Measurements from ENCODE around the gene C2CD4B. TPM values are rescaled to one million over a fixed set of nuclear protein-coding genes. Genes with fewer than 3 reads are reported as not detected.

Gene C2CD4B
- total and polyA plus RNA-seq, 3 experiments from 2014 or later, result 0.13 TPM; not detected in 2

GRCh38 chr15:62190274-62190673 is 25.2 kb upstream of the C2CD4B start:
- Mint-ChIP-seq H3K27ac (no peak overlapping the region), H3K4me1 (no peaks in the 10 kb centered on the region), H3K36me3 (no peaks in the 10 kb centered on the region), H3K9me3 (no peaks in the 10 kb centered on the region), H3K27me3 (peaks cover 7 to 39% of the 10 kb centered on the region in 2 donors), H3K4me3 (no peak overlapping the region)
- Histone ChIP-seq H3K27me3 (ENCODE audit: insufficient read depth, low read length, poor library complexity, severe bottlenecking) (no peaks in the 10 kb centered on the region), H3K36me3 (ENCODE audit: insufficient read depth, low read length) (no peaks in the 10 kb centered on the region), H3K9me3 (ENCODE audit: low read length) (no peaks in the 10 kb centered on the region), H3K4me1 (ENCODE audit: insufficient read depth, low read length) (no peaks in the 10 kb centered on the region), H3K27ac (ENCODE audit: low read depth, low read length) (no peak overlapping the region), H3K4me3 (ENCODE audit: low read length) (no peak overlapping the region)
- CTCF ChIA-PET, result no interaction called here
- DNase-seq, result no peak
- POLR2A ChIA-PET, result no interaction called here

- Mint-ChIP-seq H3K4me3 (no peak overlapping the region), H3K4me1 (no peaks in the 10 kb centered on the region), H3K27me3 (peaks cover 4 to 35% of the 10 kb centered on the region in 2 donors), H3K36me3 (no peaks in the 10 kb centered on the region), H3K9me3 (no peaks in the 10 kb centered on the region), H3K27ac (no peak overlapping the region)
- Histone ChIP-seq H3K4me1 (ENCODE audit: insufficient read depth, low read length) (no peaks in the 10 kb centered on the region), H3K36me3 (ENCODE audit: insufficient read depth, low read length) (no peaks in the 10 kb centered on the region), H3K9me3 (ENCODE audit: low read length) (no peaks in the 10 kb centered on the region), H3K4me3 (ENCODE audit: low read length) (no peak overlapping the region), H3K27ac (ENCODE audit: low read depth, low read length) (no peak overlapping the region), H3K27me3 (ENCODE audit: insufficient read depth, low read length, poor library complexity, severe bottlenecking) (no peaks in the 10 kb centered on the region)
- CTCF ChIA-PET, result no interaction called here
- no peak for DNase-seq
- POLR2A ChIA-PET, result no interaction called here
Observed at GRCh38 chr15:62188744-62189143, 23.7 kb upstream of the C2CD4B start.

GRCh38 chr15:62187910-62188309 is 22.8 kb upstream of the C2CD4B start:
- H3K4me1 Mint-ChIP-seq, result no peaks in the 10 kb centered on the region
- Histone ChIP-seq H3K9me3 (ENCODE audit: low read length) (no peaks in the 10 kb centered on the region), H3K27ac (ENCODE audit: low read depth, low read length) (no peak overlapping the region), H3K4me3 (ENCODE audit: low read length) (no peak overlapping the region), H3K36me3 (ENCODE audit: insufficient read depth, low read length) (no peaks in the 10 kb centered on the region), H3K4me1 (ENCODE audit: insufficient read depth, low read length) (no peaks in the 10 kb centered on the region), H3K27me3 (ENCODE audit: insufficient read depth, low read length, poor library complexity, severe bottlenecking) (no peaks in the 10 kb centered on the region)
- no peak overlapping the region for H3K4me3 Mint-ChIP-seq
- ChIA-PET CTCF (interaction anchor here (0.7 kb wide), 1 partner anchor 210 kb away, joined by 4 read pairs; no protein-coding TSS in a partner anchor), POLR2A (no interaction called here)
- H3K27me3 Mint-ChIP-seq, result peaks cover 4 to 28% of the 10 kb centered on the region in 2 donors
- no peaks in the 10 kb centered on the region for H3K36me3 Mint-ChIP-seq
- no peaks in the 10 kb centered on the region for H3K9me3 Mint-ChIP-seq
- H3K27ac Mint-ChIP-seq, result no peak overlapping the region
- DNase-seq, result no peak

- no peak overlapping the region for H3K27ac ChIP-seq (ENCODE audit: low read depth, low read length)
- ChIA-PET CTCF (interaction anchor here (0.7 kb wide), 1 partner anchor 211 kb away, joined by 4 read pairs; no protein-coding TSS in a partner anchor), POLR2A (no interaction called here)
- H3K36me3 Mint-ChIP-seq, result no peaks in the 10 kb centered on the region
- no peaks in the 10 kb centered on the region for H3K9me3 ChIP-seq (ENCODE audit: low read length)
- no peaks in the 10 kb centered on the region for H3K9me3 Mint-ChIP-seq
- H3K4me3 Mint-ChIP-seq, result no peak overlapping the region
- DNase-seq, result no peak
- H3K4me3 ChIP-seq (ENCODE audit: low read length), result no peak overlapping the region
- H3K36me3 ChIP-seq (ENCODE audit: insufficient read depth, low read length), result no peaks in the 10 kb centered on the region
- H3K4me1 ChIP-seq (ENCODE audit: insufficient read depth, low read length), result no peaks in the 10 kb centered on the region
- H3K27me3 Mint-ChIP-seq, result peaks cover 6 to 24% of the 10 kb centered on the region in 2 donors
- no peaks in the 10 kb centered on the region for H3K27me3 ChIP-seq (ENCODE audit: insufficient read depth, low read length, poor library complexity, severe bottlenecking)
- no peak overlapping the region for H3K27ac Mint-ChIP-seq
- H3K4me1 Mint-ChIP-seq, result no peaks in the 10 kb centered on the region
Observed at GRCh38 chr15:62187425-62187824, 22.3 kb upstream of the C2CD4B start.

GRCh38 chr15:62186578-62186977 is 21.5 kb upstream of the C2CD4B start:
- CTCF ChIA-PET, result no interaction called here
- Histone ChIP-seq H3K36me3 (ENCODE audit: insufficient read depth, low read length) (no peaks in the 10 kb centered on the region), H3K9me3 (ENCODE audit: low read length) (no peaks in the 10 kb centered on the region), H3K4me1 (ENCODE audit: insufficient read depth, low read length) (no peaks in the 10 kb centered on the region), H3K4me3 (ENCODE audit: low read length) (no peak overlapping the region), H3K27me3 (ENCODE audit: insufficient read depth, low read length, poor library complexity, severe bottlenecking) (no peaks in the 10 kb centered on the region), H3K27ac (ENCODE audit: low read depth, low read length) (no peak overlapping the region)
- H3K4me1 Mint-ChIP-seq, result no peaks in the 10 kb centered on the region
- no peaks in the 10 kb centered on the region for H3K36me3 Mint-ChIP-seq
- no peak overlapping the region for H3K4me3 Mint-ChIP-seq
- H3K27ac Mint-ChIP-seq, result no peak overlapping the region
- peaks cover 9 to 20% of the 10 kb centered on the region in 2 donors for H3K27me3 Mint-ChIP-seq
- no peak for DNase-seq
- POLR2A ChIA-PET, result no interaction called here
- no peaks in the 10 kb centered on the region for H3K9me3 Mint-ChIP-seq

GRCh38 chr15:62183130-62183529 is 18.0 kb upstream of the C2CD4B start:
- no peak overlapping the region for H3K27ac ChIP-seq (ENCODE audit: low read depth, low read length)

GRCh38 chr15:62173215-62173614 is 8.1 kb upstream of the C2CD4B start:
- H3K4me3 Mint-ChIP-seq, result no peak overlapping the region
- Histone ChIP-seq H3K36me3 (ENCODE audit: insufficient read depth, low read length) (no peaks in the 10 kb centered on the region), H3K9me3 (ENCODE audit: low read length) (no peaks in the 10 kb centered on the region), H3K27me3 (ENCODE audit: insufficient read depth, low read length, poor library complexity, severe bottlenecking) (peaks cover 8% of the 10 kb centered on the region), H3K4me1 (ENCODE audit: insufficient read depth, low read length) (no peaks in the 10 kb centered on the region), H3K27ac (ENCODE audit: low read depth, low read length) (no peak overlapping the region), H3K4me3 (ENCODE audit: low read length) (no peak overlapping the region)
- POLR2A ChIA-PET, result no interaction called here
- CTCF ChIA-PET, result no interaction called here
- H3K4me1 Mint-ChIP-seq, result no peaks in the 10 kb centered on the region
- H3K27ac Mint-ChIP-seq, result no peak overlapping the region
- DNase-seq, result no peak
- H3K27me3 Mint-ChIP-seq, result peaks cover 9 to 50% of the 10 kb centered on the region in 2 donors
- H3K36me3 Mint-ChIP-seq, result peaks cover 0 to 1% (median 0%) of the 10 kb centered on the region in 3 donors
- no peaks in the 10 kb centered on the region for H3K9me3 Mint-ChIP-seq

More at GRCh38 chr15:62183130-62183529, 18.0 kb upstream of the C2CD4B start:
- H3K27ac Mint-ChIP-seq, result no peak overlapping the region
- H3K9me3 Mint-ChIP-seq, result no peaks in the 10 kb centered on the region
- CTCF ChIA-PET, result no interaction called here
- H3K27me3 Mint-ChIP-seq, result peaks cover 5 to 21% of the 10 kb centered on the region in 2 donors
- Histone ChIP-seq H3K36me3 (ENCODE audit: insufficient read depth, low read length) (no peaks in the 10 kb centered on the region), H3K4me3 (ENCODE audit: low read length) (no peak overlapping the region), H3K27me3 (ENCODE audit: insufficient read depth, low read length, poor library complexity, severe bottlenecking) (no peaks in the 10 kb centered on the region), H3K4me1 (ENCODE audit: insufficient read depth, low read length) (no peaks in the 10 kb centered on the region), H3K9me3 (ENCODE audit: low read length) (no peaks in the 10 kb centered on the region)
- no peak for DNase-seq
- no peaks in the 10 kb centered on the region for H3K4me1 Mint-ChIP-seq
- peaks cover 0 to 7% (median 0%) of the 10 kb centered on the region in 3 donors for H3K36me3 Mint-ChIP-seq
- no peak overlapping the region for H3K4me3 Mint-ChIP-seq
- POLR2A ChIA-PET, result no interaction called here

GRCh38 chr15:62171882-62172281 is 6.8 kb upstream of the C2CD4B start:
- Histone ChIP-seq H3K9me3 (ENCODE audit: low read length) (no peaks in the 10 kb centered on the region), H3K4me3 (ENCODE audit: low read length) (no peak overlapping the region), H3K27me3 (ENCODE audit: insufficient read depth, low read length, poor library complexity, severe bottlenecking) (peaks cover 8% of the 10 kb centered on the region), H3K36me3 (ENCODE audit: insufficient read depth, low read length) (no peaks in the 10 kb centered on the region), H3K27ac (ENCODE audit: low read depth, low read length) (no peak overlapping the region), H3K4me1 (ENCODE audit: insufficient read depth, low read length) (no peaks in the 10 kb centered on the region)
- no peak overlapping the region for H3K27ac Mint-ChIP-seq
- H3K27me3 Mint-ChIP-seq, result peaks cover 17 to 56% of the 10 kb centered on the region in 2 donors
- H3K36me3 Mint-ChIP-seq, result no peaks in the 10 kb centered on the region
- ChIA-PET CTCF (no interaction called here), POLR2A (no interaction called here)
- no peak overlapping the region for H3K4me3 Mint-ChIP-seq
- H3K9me3 Mint-ChIP-seq, result no peaks in the 10 kb centered on the region
- no peaks in the 10 kb centered on the region for H3K4me1 Mint-ChIP-seq
- DNase-seq, result no peak
